ENCODE results near the gene TMEM239. TPM values are rescaled to one million over a fixed set of nuclear protein-coding genes. Genes with fewer than 3 reads are reported as not detected.
"Not testable (repeated sequence)": the region's sequence is repeated elsewhere in the genome, so short reads cannot be mapped to it uniquely, and the experiment has no call there.

The TMEM239 gene
- total RNA-seq, 1 donor from 2014 or later: not detected

DNA sequence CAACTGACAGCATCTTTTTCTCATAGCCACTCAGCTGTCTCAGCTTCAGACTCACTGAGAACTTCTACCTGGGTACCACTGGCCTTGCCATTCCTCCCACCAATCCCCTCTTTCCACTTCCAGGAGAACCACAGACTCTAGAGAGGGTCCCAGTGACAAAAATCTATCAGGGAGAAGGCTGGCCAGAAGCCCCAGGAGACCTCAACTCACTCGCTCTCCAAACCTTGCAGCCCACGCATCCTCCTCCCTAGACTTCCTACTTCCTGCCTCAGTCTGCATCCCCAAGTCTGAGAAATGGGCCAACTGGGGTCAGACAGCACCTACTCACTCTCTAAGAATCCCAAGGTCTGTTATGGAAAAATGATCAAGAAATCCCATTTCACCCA, 1.2 kb downstream of the TMEM239 start:
- no peak for DNase-seq (ENCODE audit: low spot score)
- intact Hi-C loops (cut with DNase I): no loop called here
- ATAC-seq: no peak

DNA sequence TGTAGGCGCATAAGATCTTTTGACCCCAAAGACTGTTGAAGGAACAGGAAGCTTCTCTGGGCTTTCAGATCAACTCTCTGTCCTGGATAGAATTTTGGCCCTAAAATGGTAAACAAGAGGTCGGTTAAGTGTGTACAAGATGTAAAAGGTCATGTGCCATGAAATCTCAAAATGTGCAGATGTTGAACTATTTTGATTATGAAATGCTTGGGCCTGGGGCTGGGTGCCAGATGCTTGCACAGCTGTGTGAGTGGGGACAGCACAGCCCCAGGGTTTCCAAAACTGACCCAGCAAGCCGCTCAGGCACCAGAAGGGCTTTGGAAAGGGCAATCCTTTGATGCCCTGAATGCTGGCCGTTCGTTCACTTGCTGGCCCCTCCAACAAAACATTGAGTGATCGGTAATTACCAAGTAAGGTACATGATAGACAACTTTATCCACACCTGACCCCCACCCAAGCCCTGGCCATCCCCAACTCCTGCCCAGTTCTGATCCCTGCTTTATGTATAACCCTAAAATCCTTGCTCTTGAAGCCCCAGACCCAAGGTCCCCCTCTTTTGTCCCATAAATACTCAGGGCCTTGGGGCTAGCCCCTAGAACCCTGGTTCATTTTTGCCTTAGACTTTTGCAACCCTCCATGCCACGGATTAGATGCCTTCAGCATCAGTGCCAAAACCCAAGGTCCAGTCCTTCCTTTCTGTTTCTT, 1.9 kb downstream of the TMEM239 start:
- intact Hi-C loops (cut with DNase I): no loop called here
- no peak for DNase-seq (ENCODE audit: low spot score)
- ATAC-seq: peak; percentile 70

DNA sequence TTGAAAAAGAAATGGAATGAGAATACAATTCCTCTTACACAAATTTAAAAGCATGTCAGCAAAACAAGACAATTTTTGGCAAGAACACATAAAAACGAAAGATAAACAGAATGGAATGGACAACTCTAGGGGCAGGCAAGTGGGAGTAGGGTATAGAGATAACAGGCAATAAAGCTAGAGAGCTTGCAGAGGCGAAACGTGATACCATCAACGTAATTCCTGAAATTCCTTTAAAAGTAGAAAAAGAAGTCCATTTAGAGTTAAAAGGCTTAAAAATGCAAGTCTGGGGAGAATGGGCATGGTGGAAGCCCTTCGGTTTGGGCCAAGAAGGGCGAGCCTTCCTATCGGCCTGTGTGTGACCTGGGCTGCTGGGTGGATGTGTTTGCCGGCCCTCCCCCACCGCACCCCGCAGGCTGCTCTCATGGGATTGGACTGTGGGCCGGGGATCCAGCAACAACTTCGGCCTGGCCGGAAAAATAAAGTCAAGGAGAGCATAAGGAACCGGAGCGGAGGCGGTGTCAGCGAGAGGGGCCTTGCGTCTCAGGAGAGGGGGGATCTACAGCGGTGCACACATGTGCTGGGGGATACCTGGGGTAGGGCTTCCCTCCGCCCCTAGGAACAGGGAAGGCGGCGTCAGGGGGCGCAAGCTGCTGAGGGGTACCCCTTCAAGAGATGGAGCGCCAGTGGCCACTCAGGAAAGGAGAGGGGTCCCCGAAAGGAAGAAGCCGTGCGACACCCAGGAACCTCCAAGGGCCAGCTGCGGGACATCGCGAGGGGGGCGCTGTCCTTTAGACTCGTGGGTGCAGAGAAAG, 4.1 kb downstream of the TMEM239 start:
- DNase-seq (ENCODE audit: low spot score) (no peak), ATAC-seq (no peak)
- intact Hi-C loops (cut with DNase I): no loop called here

DNA sequence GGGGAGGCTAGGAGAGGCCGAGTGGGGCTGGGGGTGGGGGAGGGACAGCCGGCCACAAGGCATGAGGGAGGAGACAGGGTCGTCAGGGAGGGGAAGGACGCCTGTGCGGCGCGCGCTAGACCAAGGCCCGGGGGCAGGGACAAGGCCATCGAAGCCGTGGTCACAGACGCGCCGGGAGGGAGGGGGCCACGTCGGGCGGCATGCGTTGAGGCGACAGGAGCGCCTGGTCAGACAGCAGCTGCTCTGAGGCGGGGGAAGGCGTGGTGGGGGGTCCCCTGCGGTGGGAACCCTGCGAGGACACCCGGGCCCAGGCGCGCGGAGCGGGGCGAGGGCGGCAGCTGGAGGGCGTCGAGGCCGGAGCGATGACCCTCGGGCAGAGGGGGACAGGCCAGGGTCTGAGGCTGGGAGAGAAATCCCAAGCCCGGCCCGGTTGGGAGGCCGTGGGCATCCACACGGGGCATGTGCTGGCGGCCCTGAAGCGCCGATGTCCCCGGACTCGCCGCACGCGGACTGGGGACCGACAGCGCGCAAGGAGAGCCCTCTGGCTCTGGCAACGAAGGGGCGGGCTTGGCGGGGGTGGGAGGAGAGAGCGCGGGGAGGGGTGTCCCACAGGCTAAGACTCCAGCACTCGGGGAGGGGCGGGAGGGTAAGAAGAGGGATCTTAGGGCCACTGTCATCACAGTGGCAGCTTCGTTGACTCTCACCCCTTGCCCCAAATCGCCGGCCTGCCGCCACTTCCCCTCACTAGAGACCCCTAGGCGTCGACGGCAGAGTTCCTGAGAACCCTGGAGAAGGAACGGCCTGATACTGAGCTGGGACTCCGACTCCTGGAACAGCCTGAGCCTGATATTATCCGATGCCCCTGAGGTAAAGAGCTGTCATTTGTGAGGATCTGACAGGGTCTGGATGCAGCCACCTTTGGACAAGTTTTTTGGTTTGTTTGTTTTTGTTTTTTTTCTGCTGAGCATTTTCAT, 5.0 kb downstream of the TMEM239 start:
- ATAC-seq: peak; percentile 17
- no peak for DNase-seq (ENCODE audit: low spot score)
- intact Hi-C loops (cut with DNase I): no loop called here

DNA sequence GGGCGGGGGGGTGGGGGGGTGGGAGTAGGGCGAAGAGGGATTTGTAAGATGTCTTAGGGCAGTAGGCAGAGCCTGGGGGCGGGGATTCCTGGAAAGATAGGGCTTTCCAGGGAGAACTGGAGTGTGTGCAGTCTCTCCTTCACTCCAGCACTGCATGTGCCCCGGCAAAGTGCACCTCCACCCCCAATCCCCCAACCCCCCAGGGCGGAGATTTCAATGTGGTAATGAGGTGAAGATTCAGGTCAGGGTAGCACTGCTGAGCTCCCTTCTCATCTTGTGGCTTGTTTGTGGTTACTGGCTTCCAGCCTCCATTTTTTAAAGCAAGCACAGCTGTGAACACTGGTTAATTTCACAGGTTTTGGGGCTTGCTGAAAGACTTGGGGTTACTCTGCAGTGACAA, 5.9 kb downstream of the TMEM239 start:
- intact Hi-C loops (cut with DNase I): no loop called here
- no peak for DNase-seq (ENCODE audit: low spot score)
- ATAC-seq: peak; percentile 69

DNA sequence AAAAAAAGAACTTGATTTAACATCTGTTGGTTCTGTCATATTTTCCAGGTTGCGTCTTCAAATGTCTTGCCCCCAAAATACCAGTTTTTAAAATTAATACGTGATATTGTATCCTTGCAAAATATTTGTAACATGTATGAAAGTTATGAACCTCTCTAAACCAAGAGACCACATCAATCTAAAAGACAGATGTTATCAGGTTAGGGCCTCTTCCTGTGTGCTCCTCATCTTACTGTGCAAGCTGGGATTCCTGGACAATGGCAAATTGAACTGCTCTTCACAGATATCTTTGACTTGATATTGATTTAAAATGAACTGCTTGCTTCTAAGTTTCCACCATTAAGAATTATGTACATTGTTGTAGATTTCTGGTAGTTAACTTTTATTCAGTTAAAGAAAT, 9.6 kb downstream of the TMEM239 start:
- DNase-seq (ENCODE audit: low spot score): no peak
- ATAC-seq: no peak
- intact Hi-C loops (cut with DNase I): no loop called here

DNA sequence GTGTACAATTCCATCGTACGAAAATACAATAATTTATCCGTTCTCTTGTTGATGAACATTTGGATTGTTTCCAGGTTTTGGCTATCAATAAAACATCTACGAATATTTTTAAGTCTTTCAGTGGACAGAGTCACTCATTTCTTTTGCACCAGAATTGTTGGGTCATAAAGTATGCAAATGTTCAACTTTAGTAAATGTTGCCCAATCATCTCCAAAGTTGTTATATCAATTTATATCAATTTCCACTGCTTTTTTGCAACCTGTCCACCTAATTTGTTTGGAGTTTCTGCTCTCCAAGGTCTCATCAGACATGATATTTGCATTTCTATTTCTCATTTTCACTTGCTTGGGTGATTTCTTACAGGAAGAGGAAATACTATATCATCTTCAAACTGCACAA, 10.5 kb downstream of the TMEM239 start:
- intact Hi-C loops (cut with DNase I): no loop called here
- ATAC-seq (no peak), DNase-seq (ENCODE audit: low spot score) (no peak)

DNA sequence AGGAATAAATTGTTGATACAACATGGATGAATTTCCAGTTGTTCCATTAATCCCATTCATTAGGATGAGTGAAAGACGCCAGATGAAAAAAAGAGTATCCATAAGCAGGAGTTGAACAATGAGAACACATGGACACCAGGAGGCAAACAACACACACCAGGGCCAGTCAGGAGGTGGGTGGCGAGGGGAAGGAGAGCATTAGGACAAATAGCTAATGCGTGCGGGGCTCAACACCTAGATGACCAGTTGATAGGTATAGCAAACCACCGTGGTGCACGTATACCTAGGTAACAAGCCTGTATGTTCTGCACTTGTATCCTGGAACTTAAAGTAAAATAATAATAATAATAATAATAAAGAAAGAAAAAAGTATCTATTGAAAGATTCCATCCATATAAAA, 13.2 kb downstream of the TMEM239 start:
- no peak for ATAC-seq
- intact Hi-C loops (cut with DNase I): no loop called here
- DNase-seq (ENCODE audit: low spot score): no peak

DNA sequence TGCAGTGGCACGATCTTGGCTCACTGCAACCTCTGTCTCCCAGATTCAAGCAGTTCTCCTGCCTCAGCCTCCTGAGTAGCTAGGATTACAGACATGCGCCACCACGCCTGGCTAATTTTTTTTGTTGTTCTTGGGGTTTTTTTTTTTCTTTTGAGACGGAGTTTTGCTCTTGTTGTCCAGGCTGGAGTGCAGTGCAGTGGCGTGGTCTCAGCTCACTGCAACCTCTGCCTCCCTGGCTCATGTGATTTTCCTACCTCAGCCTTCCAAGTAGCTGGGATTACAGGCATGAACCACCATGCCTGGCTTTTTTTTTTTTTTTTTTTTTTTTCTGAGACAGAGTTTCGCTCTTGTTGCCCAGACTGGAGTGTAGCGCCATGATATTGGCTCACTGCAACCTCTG, 15.0 kb downstream of the TMEM239 start:
- ATAC-seq; intact Hi-C loops (cut with DNase I); DNase-seq (ENCODE audit: low spot score): not testable (repeated sequence)

DNA sequence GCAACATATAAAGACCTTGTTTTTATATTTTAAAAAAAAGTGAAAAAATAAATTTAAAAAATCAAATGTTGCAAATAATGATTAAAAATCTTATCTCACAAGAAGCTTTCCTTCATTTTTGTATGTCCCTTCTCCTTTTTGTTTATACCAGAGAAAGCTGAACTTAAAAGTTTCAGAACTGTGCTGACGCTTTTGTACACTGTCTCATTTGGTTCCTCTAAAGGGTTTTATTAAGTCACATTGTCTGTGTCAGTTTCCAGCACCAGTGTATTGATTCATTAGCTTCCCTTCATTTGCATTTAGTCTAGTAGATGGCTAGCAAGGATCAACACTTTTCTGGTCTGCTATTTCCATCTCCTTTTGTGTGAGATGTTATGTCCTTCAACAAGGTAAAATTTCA, 17.6 kb downstream of the TMEM239 start:
- DNase-seq (ENCODE audit: low spot score) (no peak), ATAC-seq (no peak)
- intact Hi-C loops (cut with DNase I): no loop called here

DNA sequence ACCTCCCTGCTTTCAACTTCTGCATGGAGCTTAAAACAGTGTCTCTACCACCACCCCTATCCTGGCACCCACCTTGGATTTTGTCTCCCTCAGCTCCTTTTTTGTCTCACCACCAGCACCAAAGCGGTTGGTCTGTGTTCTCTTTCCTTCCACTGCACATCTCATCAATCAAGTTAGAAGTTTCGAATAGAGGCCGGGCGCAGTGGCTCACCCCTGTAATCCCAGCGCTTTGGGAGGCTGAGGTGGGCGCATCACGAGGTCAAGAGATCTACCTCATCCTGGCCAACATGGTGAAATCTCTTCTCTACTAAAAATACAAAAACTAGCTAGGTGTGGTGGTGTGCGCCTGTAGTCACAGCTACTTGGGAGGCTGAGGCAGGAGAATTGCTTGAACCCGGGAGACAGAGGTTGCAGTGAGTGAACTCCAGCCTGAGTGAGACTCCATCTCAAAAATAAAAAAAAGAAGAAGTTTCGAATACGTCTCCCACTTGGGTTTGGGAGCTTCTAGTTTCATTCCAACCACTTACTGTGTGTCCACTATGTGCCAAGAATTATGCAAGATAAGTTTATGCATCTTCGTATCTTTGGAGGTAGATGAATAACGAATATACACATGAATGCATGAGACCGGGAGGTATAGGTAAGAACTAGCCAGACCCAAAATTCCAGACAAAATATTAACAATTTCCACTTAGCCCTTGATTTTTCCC, 18.4 kb downstream of the TMEM239 start:
- DNase-seq (ENCODE audit: low spot score) (no peak), ATAC-seq (no peak)
- intact Hi-C loops (cut with DNase I): no loop called here

DNA sequence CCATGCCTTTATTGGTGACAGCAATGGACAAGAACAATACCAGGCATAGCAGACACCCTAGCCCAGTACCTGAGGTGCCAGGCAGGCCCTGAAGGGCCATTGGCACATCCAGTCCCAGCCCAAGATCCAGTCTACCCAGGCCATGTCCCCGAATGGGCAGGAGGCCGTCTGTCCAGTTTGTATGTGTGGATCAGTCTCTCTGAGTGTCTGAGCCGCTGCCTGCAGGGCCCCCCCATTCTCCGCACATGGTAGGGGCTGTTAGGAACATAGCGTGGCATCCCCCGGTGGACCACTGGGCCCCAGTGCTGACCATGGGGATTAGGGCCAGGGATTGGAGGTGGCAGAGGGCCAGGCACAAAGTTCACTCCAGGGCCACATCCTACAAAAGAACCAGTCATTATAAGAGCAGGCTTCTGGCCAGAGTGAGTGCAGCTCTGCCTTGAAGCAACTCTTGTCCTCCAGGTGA, 19.2 kb downstream of the TMEM239 start:
- DNase-seq (ENCODE audit: low spot score): no peak
- intact Hi-C loops (cut with DNase I): no loop called here
- ATAC-seq: no peak

DNA sequence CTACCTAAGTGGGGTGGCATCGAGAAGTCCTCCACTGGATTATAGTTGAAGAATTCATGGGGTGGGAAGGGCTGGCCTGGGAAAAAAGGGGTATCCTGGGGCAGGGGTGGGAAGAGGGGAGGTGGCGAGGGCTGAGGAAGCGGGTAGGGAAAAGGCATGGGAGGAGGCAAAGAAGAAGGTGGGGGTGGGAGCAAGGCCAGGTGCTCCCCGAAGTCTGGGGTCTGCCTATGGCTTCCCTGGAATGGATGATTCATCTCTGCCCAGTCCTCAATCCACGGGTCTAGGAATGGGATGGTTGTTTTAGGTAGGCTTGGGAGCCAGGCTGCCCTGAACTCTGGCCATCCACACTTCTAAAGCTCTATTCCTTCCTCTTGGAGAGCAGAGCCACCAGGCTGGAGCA, 19.9 kb downstream of the TMEM239 start:
- DNase-seq (ENCODE audit: low spot score): no peak
- no peak for ATAC-seq
- intact Hi-C loops (cut with DNase I): no loop called here

DNA sequence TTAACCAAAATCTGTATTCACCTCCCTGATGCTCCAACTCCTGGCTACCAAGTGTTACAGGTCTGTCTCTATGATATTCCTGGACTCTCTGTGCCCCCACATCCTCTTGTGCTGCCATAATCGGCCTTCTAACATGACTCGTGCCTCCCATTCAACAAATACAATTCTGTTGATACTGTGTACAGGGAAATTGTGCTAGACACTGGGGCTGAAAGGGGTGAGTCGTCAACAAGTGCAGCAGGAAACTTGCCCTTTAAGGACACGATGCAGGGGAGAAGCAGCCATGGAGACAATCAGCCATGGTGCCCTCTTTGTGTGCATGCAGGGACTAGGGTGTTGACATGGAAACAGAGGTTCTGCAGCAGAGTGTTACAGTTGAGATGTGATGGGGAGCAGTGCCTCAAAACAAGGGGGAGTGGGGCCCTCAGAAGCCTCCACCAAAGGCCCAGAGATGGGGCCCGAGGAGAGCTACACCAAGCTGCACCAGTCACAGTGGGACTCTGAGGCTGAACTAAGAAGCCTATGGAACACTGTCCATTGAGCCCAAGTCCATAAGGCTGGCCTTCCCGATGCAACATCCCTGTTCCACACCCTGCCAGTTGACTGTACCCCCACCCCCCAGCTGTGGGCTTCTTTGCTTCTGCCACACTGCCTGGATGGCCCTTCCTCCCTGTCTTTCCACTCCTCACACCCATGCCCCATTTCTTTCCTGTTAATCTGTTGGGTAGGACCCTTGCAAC, 21.2 kb downstream of the TMEM239 start:
- intact Hi-C loops (cut with DNase I): no loop called here
- no peak for ATAC-seq
- DNase-seq (ENCODE audit: low spot score): no peak

DNA sequence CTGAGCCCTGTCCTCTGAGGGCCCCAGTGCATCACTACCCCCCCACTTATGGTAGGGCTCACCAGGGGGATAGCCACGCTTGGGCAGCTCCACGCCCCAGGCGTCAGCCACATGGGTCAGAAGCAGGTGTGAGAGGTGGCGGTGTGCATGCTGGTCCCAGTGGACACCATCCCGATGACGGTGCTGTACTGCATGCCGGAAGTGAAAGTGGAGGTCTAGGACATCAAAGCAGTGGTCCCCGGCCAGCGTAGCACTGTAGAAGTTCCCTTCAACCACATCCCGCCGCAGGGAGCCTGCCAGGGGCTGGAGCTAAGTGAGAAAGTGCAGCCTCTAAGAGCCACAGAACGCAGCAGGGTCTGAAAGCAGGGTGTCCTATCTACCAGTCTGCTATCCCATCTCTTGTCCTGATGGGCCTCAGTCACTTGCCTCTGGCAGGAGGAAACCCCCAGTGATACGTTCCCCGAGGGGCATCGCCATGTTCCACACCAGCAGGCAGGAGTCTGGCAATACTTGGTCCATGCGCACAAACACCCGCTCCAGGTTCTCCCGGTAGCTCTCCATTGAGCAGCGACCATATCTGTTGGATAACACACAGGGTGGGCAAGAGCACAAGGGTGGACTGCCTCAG, 22.1 kb downstream of the TMEM239 start:
- no peak for ATAC-seq
- DNase-seq (ENCODE audit: low spot score): no peak
- intact Hi-C loops (cut with DNase I): no loop called here

DNA sequence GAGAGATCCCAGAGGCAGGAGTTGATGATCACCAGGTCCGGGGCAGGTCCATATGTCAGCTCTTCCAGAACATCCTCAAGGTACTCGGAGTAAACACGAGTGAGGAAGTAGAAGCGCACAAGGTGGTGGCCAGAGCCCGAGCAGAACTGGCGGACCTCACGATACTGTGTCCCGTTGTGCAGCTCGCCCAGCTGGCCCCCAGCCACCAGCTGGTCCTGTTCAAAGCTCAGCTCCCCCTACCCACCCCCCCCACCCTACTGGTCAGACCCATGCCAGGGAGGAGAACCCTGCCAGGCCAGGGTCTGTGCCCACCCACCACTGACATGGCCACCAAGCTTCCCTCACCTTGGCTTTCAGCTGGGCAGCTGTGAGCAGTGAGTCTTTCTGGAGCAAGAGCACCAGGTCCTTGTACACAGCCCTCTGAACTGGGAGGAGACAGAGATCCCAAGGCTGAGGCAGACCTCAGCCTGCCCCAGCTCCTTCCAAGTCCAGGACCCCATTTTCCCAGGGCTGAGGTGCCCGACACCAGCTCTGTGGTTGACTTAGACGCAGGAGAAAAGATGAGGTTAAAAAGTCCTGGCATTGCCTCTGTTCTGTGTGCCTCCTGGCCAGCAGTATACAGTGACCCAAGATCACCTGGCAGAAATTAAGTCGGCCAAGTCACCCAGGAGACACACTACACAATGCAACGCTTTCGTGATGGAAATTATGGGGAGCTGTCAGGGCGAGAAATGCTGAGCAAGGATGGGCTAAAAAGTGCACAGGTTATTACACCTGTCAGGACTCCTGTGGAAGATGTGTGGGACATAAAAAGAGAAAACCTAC, 22.9 kb downstream of the TMEM239 start:
- intact Hi-C loops (cut with DNase I): no loop called here
- ATAC-seq (no peak), DNase-seq (ENCODE audit: low spot score) (no peak)

DNA sequence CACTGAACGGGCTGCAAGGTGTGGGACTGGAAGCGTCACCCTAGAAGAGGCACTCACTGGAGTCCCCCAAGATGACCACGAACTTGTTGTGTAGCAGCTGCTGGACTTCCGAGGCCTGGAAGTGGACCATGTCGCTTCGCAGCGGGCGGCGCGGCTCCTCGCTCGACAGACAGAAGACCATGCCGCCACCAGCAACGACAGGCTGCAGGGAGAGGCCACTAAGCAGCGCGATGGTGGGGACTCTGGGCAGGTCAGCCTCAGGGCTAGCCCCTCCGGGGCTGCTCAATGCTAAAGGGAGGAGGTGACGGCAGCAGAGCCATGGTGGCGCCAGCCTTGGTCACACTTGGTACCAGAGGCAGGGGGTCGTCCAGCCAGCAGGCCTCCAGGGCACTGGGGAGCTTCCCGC, 23.6 kb downstream of the TMEM239 start:
- DNase-seq (ENCODE audit: low spot score) (no peak), ATAC-seq (no peak)
- intact Hi-C loops (cut with DNase I): no loop called here
